ENCODE measurements around the gene SURF6.

Gene SURF6

GRCh38 chr9:133301253-133302230 is 34.4 kb downstream of the SURF6 start:
- TF ChIP-seq REST (IDR thresholded peaks at IDR 0.05; ENCODE audit: insufficient read depth in 1 of 2, low read depth in 2 of 2, low read length in 2 of 2) (no peak), SIN3A (IDR thresholded peaks at IDR 0.05; ENCODE audit: borderline replicate concordance, insufficient read depth, low read length) (no peak), FOXP2 (optimal IDR thresholded peaks at IDR 0.05; ENCODE audit: borderline replicate concordance, extremely low read depth, extremely low read length, insufficient read depth) (no peak), TAF1 (IDR thresholded peaks at IDR 0.05; ENCODE audit: borderline replicate concordance, insufficient read depth, low read length) (no peak), POLR2AphosphoS5 (IDR thresholded peaks at IDR 0.05; ENCODE audit: low read depth, low read length) (no peak)

GRCh38 chr9:133294257-133294656 is 41.7 kb downstream of the SURF6 start:
- TF ChIP-seq SIN3A (IDR thresholded peaks at IDR 0.05; ENCODE audit: borderline replicate concordance, insufficient read depth, low read length) (no peak), TAF1 (IDR thresholded peaks at IDR 0.05; ENCODE audit: borderline replicate concordance, insufficient read depth, low read length) (no peak), POLR2AphosphoS5 (IDR thresholded peaks at IDR 0.05; ENCODE audit: low read depth, low read length) (no peak), REST (IDR thresholded peaks at IDR 0.05; ENCODE audit: insufficient read depth in 1 of 2, low read depth in 2 of 2, low read length in 2 of 2) (no peak), FOXP2 (optimal IDR thresholded peaks at IDR 0.05; ENCODE audit: borderline replicate concordance, extremely low read depth, extremely low read length, insufficient read depth) (no peak)

GRCh38 chr9:133290751-133291302 is 45.2 kb downstream of the SURF6 start:
- TF ChIP-seq REST (IDR thresholded peaks at IDR 0.05; ENCODE audit: insufficient read depth in 1 of 2, low read depth in 2 of 2, low read length in 2 of 2) (no peak), SIN3A (IDR thresholded peaks at IDR 0.05; ENCODE audit: borderline replicate concordance, insufficient read depth, low read length) (no peak), FOXP2 (optimal IDR thresholded peaks at IDR 0.05; ENCODE audit: borderline replicate concordance, extremely low read depth, extremely low read length, insufficient read depth) (no peak), POLR2AphosphoS5 (IDR thresholded peaks at IDR 0.05; ENCODE audit: low read depth, low read length) (no peak)

GRCh38 chr9:133286523-133286922 is 49.5 kb downstream of the SURF6 start:
- TF ChIP-seq SIN3A (IDR thresholded peaks at IDR 0.05; ENCODE audit: borderline replicate concordance, insufficient read depth, low read length) (no peak), FOXP2 (optimal IDR thresholded peaks at IDR 0.05; ENCODE audit: borderline replicate concordance, extremely low read depth, extremely low read length, insufficient read depth) (no peak), POLR2AphosphoS5 (IDR thresholded peaks at IDR 0.05; ENCODE audit: low read depth, low read length) (no peak), TAF1 (IDR thresholded peaks at IDR 0.05; ENCODE audit: borderline replicate concordance, insufficient read depth, low read length) (no peak), REST (IDR thresholded peaks at IDR 0.05; ENCODE audit: insufficient read depth in 1 of 2, low read depth in 2 of 2, low read length in 2 of 2) (no peak)

Measured in PFSK-1 (cell line).